Ishikawa (cell line): Measurements from ENCODE around the gene TECTB.
A peak's percentile ranks its signal among the peaks of the same experiment; 100 is the strongest.

Experiments used
- CEBPB ChIP-seq: IDR thresholded peaks from 2 replicates; pipeline ENCODE4 v1.6.1; 2012
- CREB1 ChIP-seq: IDR thresholded peaks from 2 replicates; pipeline ENCODE4 v1.6.1; 2012; ENCODE audit warnings: low read depth
- EGR1 ChIP-seq: IDR thresholded peaks from 2 replicates; pipeline ENCODE4 v1.6.1; 2012
- EP300 ChIP-seq: IDR thresholded peaks from 2 replicates; pipeline ENCODE4 v1.6.1; 2012; ENCODE audit warnings: borderline replicate concordance
- FOXM1 ChIP-seq: IDR thresholded peaks from 2 replicates; pipeline ENCODE4 v1.6.1; 2012; ENCODE audit warnings: low read depth, borderline replicate concordance
- NFIC ChIP-seq: IDR thresholded peaks from 2 replicates; pipeline ENCODE4 v1.6.1; 2012
- RAD21 ChIP-seq: IDR thresholded peaks from 2 replicates; pipeline ENCODE4 v1.6.1; 2012; ENCODE audit warnings: low read depth
- TAF1 ChIP-seq: IDR thresholded peaks from 2 replicates; pipeline ENCODE4 v1.6.1; 2012; ENCODE audit warnings: low read depth, mild to moderate bottlenecking
- TCF12 ChIP-seq: IDR thresholded peaks from 2 replicates; pipeline ENCODE4 v1.6.1; 2012; ENCODE audit warnings: low read depth
- TEAD4 ChIP-seq: IDR thresholded peaks from 2 replicates; pipeline ENCODE4 v1.6.1; 2012
- YY1 ChIP-seq: IDR thresholded peaks from 2 replicates; pipeline ENCODE4 v1.6.1; 2012; ENCODE audit warnings: low read depth
- ZBTB7A ChIP-seq: IDR thresholded peaks from 2 replicates; pipeline ENCODE4 v1.6.1; 2012; ENCODE audit warnings: low read depth
- TF ChIP-seq, protein P1 (sequence below): IDR thresholded peaks from 2 replicates; pipeline ENCODE4 v1.6.1; 2012
- TF ChIP-seq, protein P2 (sequence below): IDR thresholded peaks from 2 replicates; pipeline ENCODE4 v1.6.1; 2012; ENCODE audit warnings: low read depth, mild to moderate bottlenecking
- TF ChIP-seq, protein P3 (sequence below): IDR thresholded peaks from 2 replicates; pipeline ENCODE4 v1.6.1; 2012

Gene TECTB

DNA sequence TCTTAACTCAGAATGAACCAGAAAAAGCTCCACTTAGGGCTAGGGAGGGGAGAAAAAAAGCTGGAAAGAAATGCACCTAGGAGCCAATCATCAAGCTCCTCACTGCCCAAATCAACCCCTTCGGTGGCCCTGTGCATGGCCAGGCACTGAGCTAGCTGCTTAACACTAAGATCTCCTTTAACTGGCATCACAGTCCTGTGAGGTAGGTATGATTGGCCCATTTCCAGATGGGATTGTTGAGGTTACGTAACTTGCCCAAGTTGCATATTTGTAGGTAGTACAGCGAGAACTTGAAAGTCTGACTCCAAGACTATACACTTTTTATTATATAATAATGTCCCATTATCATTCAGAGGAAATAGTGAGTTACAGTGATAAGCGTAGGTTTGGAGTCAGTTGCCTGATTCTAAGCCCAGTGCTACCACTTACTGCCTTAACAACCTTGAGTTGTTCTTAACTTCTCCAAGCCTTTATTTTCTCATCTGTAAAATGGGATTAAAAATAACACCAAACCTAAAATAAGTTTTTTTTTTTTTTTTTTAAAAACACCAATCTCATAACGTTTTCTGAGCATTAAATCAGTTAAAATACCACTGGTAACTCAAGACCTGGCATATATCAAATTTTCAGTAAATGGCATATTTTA is 53.5 kb downstream of the TECTB start:
- TF ChIP-seq TEAD4 (no peak), CEBPB (peak; percentile 41; the same call in 1 of the 2 replicates)

GRCh38 chr10:112338957-112339356 is 55.8 kb downstream of the TECTB start:
- TF ChIP-seq TEAD4, result no peak
- no peak for TF ChIP-seq EP300
- TF ChIP-seq TAF1, result no peak
- no peak for TF ChIP-seq ZBTB7A
- TF ChIP-seq, protein P1, sequence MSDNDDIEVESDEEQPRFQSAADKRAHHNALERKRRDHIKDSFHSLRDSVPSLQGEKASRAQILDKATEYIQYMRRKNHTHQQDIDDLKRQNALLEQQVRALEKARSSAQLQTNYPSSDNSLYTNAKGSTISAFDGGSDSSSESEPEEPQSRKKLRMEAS, result no peak

DNA sequence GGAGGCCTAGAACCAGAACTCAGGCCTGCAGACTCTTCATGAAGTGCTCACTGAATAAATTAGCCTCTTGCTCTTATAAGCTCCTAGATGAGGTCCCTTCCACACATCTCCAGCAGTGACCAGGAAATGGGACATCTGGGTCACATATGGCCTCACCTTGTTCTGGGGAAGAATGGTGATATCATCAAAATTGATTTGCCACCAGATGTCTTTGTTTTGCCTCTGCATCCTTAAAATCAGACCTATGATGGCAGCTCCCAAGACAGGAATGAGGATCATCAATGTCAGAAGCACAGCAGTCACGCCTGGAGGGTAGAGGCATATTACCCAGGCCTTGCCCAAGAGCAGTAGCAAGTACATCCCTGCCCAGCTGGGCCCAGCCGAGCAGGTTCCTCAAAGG is 57.4 kb downstream of the TECTB start:
- TF ChIP-seq EP300, result no peak
- TF ChIP-seq, protein P2, sequence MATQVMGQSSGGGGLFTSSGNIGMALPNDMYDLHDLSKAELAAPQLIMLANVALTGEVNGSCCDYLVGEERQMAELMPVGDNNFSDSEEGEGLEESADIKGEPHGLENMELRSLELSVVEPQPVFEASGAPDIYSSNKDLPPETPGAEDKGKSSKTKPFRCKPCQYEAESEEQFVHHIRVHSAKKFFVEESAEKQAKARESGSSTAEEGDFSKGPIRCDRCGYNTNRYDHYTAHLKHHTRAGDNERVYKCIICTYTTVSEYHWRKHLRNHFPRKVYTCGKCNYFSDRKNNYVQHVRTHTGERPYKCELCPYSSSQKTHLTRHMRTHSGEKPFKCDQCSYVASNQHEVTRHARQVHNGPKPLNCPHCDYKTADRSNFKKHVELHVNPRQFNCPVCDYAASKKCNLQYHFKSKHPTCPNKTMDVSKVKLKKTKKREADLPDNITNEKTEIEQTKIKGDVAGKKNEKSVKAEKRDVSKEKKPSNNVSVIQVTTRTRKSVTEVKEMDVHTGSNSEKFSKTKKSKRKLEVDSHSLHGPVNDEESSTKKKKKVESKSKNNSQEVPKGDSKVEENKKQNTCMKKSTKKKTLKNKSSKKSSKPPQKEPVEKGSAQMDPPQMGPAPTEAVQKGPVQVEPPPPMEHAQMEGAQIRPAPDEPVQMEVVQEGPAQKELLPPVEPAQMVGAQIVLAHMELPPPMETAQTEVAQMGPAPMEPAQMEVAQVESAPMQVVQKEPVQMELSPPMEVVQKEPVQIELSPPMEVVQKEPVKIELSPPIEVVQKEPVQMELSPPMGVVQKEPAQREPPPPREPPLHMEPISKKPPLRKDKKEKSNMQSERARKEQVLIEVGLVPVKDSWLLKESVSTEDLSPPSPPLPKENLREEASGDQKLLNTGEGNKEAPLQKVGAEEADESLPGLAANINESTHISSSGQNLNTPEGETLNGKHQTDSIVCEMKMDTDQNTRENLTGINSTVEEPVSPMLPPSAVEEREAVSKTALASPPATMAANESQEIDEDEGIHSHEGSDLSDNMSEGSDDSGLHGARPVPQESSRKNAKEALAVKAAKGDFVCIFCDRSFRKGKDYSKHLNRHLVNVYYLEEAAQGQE, result no peak
- TF ChIP-seq NFIC, result no peak
- TF ChIP-seq TEAD4, result no peak
- no peak for TF ChIP-seq CEBPB
- no peak for TF ChIP-seq RAD21
- TF ChIP-seq TAF1, result no peak
- no peak for TF ChIP-seq FOXM1
- no peak for TF ChIP-seq TCF12
- no peak for TF ChIP-seq ZBTB7A
- TF ChIP-seq, protein P3, sequence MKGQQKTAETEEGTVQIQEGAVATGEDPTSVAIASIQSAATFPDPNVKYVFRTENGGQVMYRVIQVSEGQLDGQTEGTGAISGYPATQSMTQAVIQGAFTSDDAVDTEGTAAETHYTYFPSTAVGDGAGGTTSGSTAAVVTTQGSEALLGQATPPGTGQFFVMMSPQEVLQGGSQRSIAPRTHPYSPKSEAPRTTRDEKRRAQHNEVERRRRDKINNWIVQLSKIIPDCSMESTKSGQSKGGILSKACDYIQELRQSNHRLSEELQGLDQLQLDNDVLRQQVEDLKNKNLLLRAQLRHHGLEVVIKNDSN, result no peak
- no peak for TF ChIP-seq CREB1
- TF ChIP-seq, protein P1, result no peak
- TF ChIP-seq EGR1, result no peak
- TF ChIP-seq YY1, result no peak

GRCh38 chr10:112343056-112343806 is 60.0 kb downstream of the TECTB start:
- TF ChIP-seq YY1 (no peak), CEBPB (no peak), NFIC (no peak), TCF12 (no peak), EP300 (no peak), TEAD4 (no peak), FOXM1 (no peak), TAF1 (no peak), CREB1 (no peak), EGR1 (no peak), RAD21 (no peak), ZBTB7A (no peak)
- TF ChIP-seq, protein P3, result no peak
- TF ChIP-seq, protein P1, result no peak
- TF ChIP-seq, protein P2, result no peak

DNA sequence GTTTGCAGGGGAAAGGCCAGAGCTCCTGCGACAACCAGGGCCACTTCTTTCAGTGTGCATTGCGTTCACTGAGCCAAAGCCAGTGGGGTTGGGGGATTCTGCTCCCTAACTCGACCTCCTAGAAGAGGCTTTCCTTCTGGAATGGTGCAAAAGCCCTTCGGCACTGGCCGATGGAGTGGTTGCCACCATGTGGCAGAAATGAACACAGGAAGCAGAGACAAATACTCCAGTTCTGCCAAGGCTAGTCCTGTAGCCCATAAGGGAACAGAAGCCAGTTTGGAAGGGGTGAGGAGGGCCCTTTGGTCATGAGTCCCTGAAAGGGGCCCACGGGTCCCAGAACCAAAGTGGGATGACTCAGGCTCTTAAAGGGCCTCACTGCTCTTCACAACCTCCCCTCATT is 61.1 kb downstream of the TECTB start:
- TF ChIP-seq ZBTB7A, result no peak
- no peak for TF ChIP-seq TEAD4
- no peak for TF ChIP-seq CEBPB
- TF ChIP-seq CREB1, result no peak
- no peak for TF ChIP-seq EGR1
- no peak for TF ChIP-seq NFIC
- TF ChIP-seq TCF12, result no peak
- TF ChIP-seq TAF1, result no peak
- TF ChIP-seq FOXM1, result no peak
- TF ChIP-seq, protein P1, result no peak
- TF ChIP-seq RAD21, result no peak
- TF ChIP-seq, protein P3, result no peak
